ENCODE data around the gene B3GNT7.

B3GNT7 gene

GRCh38 chr2:231398585-231398984 lies 3.1 kb downstream of the B3GNT7 start:
- H3K4me1 ChIP-seq (ENCODE audit: low read length) = no peaks in the 10 kb centered on the region
- H2AFZ ChIP-seq (ENCODE audit: low read length) = no peak overlapping the region
- no peaks in the 10 kb centered on the region for H4K20me1 ChIP-seq (ENCODE audit: insufficient read depth, low read length)
- H3K4me2 ChIP-seq (ENCODE audit: low read depth, low read length) = no peak overlapping the region
- no peaks in the 10 kb centered on the region for H3K9me2 ChIP-seq (replicated peaks; ENCODE audit: insufficient read depth, low read length)
- no peaks in the 10 kb centered on the region for H3K36me3 ChIP-seq (replicated peaks; ENCODE audit: insufficient read depth, low read length)
- H3K9me3 ChIP-seq (replicated peaks; ENCODE audit: insufficient read depth, low read length) = no peaks in the 10 kb centered on the region
- no peak overlapping the region for H3K4me3 ChIP-seq (ENCODE audit: low read length)
- H3K79me2 ChIP-seq (ENCODE audit: low read length) = no peaks in the 10 kb centered on the region
- no peak overlapping the region for H3K9ac ChIP-seq (ENCODE audit: low read length)
- no peak for DNase-seq
- H3K27ac ChIP-seq (ENCODE audit: low read length) = no peak overlapping the region
- no peak for TF ChIP-seq EZH2 (optimal IDR thresholded peaks at IDR 0.05; ENCODE audit: low read depth, low read length)
- no peak for TF ChIP-seq EZH2phosphoT487 (IDR thresholded peaks at IDR 0.05; ENCODE audit: low read length)
- TF ChIP-seq CTCF (IDR thresholded peaks at IDR 0.05; ENCODE audit: low read length) = no peak
- H3F3A ChIP-seq (ENCODE audit: insufficient read depth, low read length) = no peaks in the 10 kb centered on the region
- H3K27me3 ChIP-seq (replicated peaks; ENCODE audit: insufficient read depth, low read length) = peaks cover 7% of the 10 kb centered on the region; the same call in 1 of the 2 replicates

- Histone ChIP-seq H3K9ac (ENCODE audit: low read length) (no peak overlapping the region), H3K79me2 (ENCODE audit: low read length) (no peaks in the 10 kb centered on the region), H3K27me3 (replicated peaks; ENCODE audit: insufficient read depth, low read length) (peaks cover 7% of the 10 kb centered on the region; the same call in 1 of the 2 replicates), H3K9me3 (replicated peaks; ENCODE audit: insufficient read depth, low read length) (no peaks in the 10 kb centered on the region), H3K36me3 (replicated peaks; ENCODE audit: insufficient read depth, low read length) (no peaks in the 10 kb centered on the region), H3K4me1 (ENCODE audit: low read length) (no peaks in the 10 kb centered on the region), H3F3A (ENCODE audit: insufficient read depth, low read length) (no peaks in the 10 kb centered on the region), H3K4me2 (ENCODE audit: low read depth, low read length) (no peak overlapping the region), H4K20me1 (ENCODE audit: insufficient read depth, low read length) (no peaks in the 10 kb centered on the region), H3K9me2 (replicated peaks; ENCODE audit: insufficient read depth, low read length) (no peaks in the 10 kb centered on the region), H3K4me3 (ENCODE audit: low read length) (no peak overlapping the region), H2AFZ (ENCODE audit: low read length) (no peak overlapping the region), H3K27ac (ENCODE audit: low read length) (no peak overlapping the region)
- TF ChIP-seq EZH2 (optimal IDR thresholded peaks at IDR 0.05; ENCODE audit: low read depth, low read length) = no peak
- TF ChIP-seq CTCF (IDR thresholded peaks at IDR 0.05; ENCODE audit: low read length) = no peak
- no peak for TF ChIP-seq EZH2phosphoT487 (IDR thresholded peaks at IDR 0.05; ENCODE audit: low read length)
- DNase-seq = no peak
Observed at GRCh38 chr2:231399046-231399852, 3.7 kb downstream of the B3GNT7 start.

GRCh38 chr2:231399853-231400680 lies 4.6 kb downstream of the B3GNT7 start:
- Histone ChIP-seq H3K4me1 (ENCODE audit: low read length) (0 out of 2 replicates have a peak, but pooled peaks cover 1% of the 10 kb centered on the region), H3K4me2 (ENCODE audit: low read depth, low read length) (no peak overlapping the region), H3K36me3 (replicated peaks; ENCODE audit: insufficient read depth, low read length) (no peaks in the 10 kb centered on the region), H3K9ac (ENCODE audit: low read length) (no peak overlapping the region), H3K9me3 (replicated peaks; ENCODE audit: insufficient read depth, low read length) (no peaks in the 10 kb centered on the region), H2AFZ (ENCODE audit: low read length) (no peak overlapping the region), H4K20me1 (ENCODE audit: insufficient read depth, low read length) (no peaks in the 10 kb centered on the region), H3K27ac (ENCODE audit: low read length) (no peak overlapping the region), H3F3A (ENCODE audit: insufficient read depth, low read length) (no peaks in the 10 kb centered on the region), H3K27me3 (replicated peaks; ENCODE audit: insufficient read depth, low read length) (peaks cover 7% of the 10 kb centered on the region; the same call in 1 of the 2 replicates), H3K9me2 (replicated peaks; ENCODE audit: insufficient read depth, low read length) (no peaks in the 10 kb centered on the region), H3K79me2 (ENCODE audit: low read length) (no peaks in the 10 kb centered on the region), H3K4me3 (ENCODE audit: low read length) (no peak overlapping the region)
- no peak for TF ChIP-seq CTCF (IDR thresholded peaks at IDR 0.05; ENCODE audit: low read length)
- no peak for TF ChIP-seq EZH2 (optimal IDR thresholded peaks at IDR 0.05; ENCODE audit: low read depth, low read length)
- no peak for TF ChIP-seq EZH2phosphoT487 (IDR thresholded peaks at IDR 0.05; ENCODE audit: low read length)
- no peak for DNase-seq
